HEK293 (cell line): ENCODE data around the gene ODAD3.

Experiments used
- CTCF ChIA-PET: fragments of 350-600 bp; formaldehyde crosslinking; extraction: SDS; loops from one replicate; lab custom pipeline; 2021; ENCODE audit warnings: antibody characterized with exemption; lab: Yijun Ruan, JAX
- POLR2A ChIA-PET: fragments of 300-600 bp; formaldehyde crosslinking; extraction: SDS; loops from one replicate; lab custom pipeline; 2020; ENCODE audit warnings: antibody characterized with exemption, inconsistent platforms; lab: Yijun Ruan, JAX
- H3K27ac ChIP-seq: fragments of 200-500 bp; sonication (Bioruptor generic); 2 replicates; pipeline ENCODE4 v1.5.1; 2014; ENCODE audit warnings: low read depth, low read length, control low read depth, inconsistent platforms; ENCODE audit errors: extremely low read depth
- H3K36me3 ChIP-seq, 2 experiments: fragments of 200-500 bp in 1 of 2; sonication (Bioruptor generic) in 1 of 2; 1 replicate in 1 of 2; 2 replicates in 1 of 2; pipeline ENCODE4 v1.5.1; 2014 to 2017; ENCODE audit warnings: inconsistent platforms in 2 of 2, low read length in 2 of 2; ENCODE audit not compliant: control insufficient read depth in 2 of 2, insufficient read depth in 1 of 2
- H3K4me1 ChIP-seq: fragments of 200-500 bp; sonication (Bioruptor generic); 2 replicates; pipeline ENCODE4 v1.5.1; 2014; ENCODE audit warnings: mild to moderate bottlenecking, low read length, inconsistent platforms; ENCODE audit not compliant: control insufficient read depth, insufficient read depth
- H3K4me3 ChIP-seq: 2 replicates; pipeline ENCODE4 v1.5.1; 2011; ENCODE audit warnings: low read depth, mild to moderate bottlenecking, control low read depth, low read length, moderate library complexity
- H3K9me3 ChIP-seq: fragments of 200-500 bp; sonication (Bioruptor generic); 2 replicates; pipeline ENCODE4 v1.5.1; 2014; ENCODE audit warnings: low read depth, low read length, inconsistent platforms; ENCODE audit not compliant: control insufficient read depth, insufficient read depth
- INSM2 ChIP-seq: fragments of 450-650 bp; formaldehyde crosslinking; IDR thresholded peaks from 2 replicates; pipeline ENCODE4 v1.5.1; 2016; ENCODE audit warnings: missing biosample characterization, missing genetic modification characterization
- PATZ1 ChIP-seq: fragments of 450-650 bp; formaldehyde crosslinking; IDR thresholded peaks from 2 replicates; pipeline ENCODE4 v1.5.1; 2016; ENCODE audit warnings: missing biosample characterization, missing genetic modification characterization
- PRDM1 ChIP-seq: fragments of 450-650 bp; formaldehyde crosslinking; IDR thresholded peaks from 2 replicates; pipeline ENCODE4; 2016; ENCODE audit warnings: missing biosample characterization, missing genetic modification characterization
- ZBTB21 ChIP-seq: fragments of 450-650 bp; formaldehyde crosslinking; IDR thresholded peaks from 2 replicates; pipeline ENCODE4 v1.5.1; 2017; ENCODE audit warnings: missing biosample characterization, missing genetic modification characterization
- ZBTB26 ChIP-seq: fragments of 450-650 bp; formaldehyde crosslinking; optimal IDR thresholded peaks from 2 replicates; pipeline ENCODE3; 2016; ENCODE audit warnings: missing biosample characterization, mild to moderate bottlenecking, missing genetic modification characterization
- ZNF24 ChIP-seq: fragments of 450-650 bp; formaldehyde crosslinking; IDR thresholded peaks from 2 replicates; pipeline ENCODE4 v1.5.1; 2016; ENCODE audit warnings: missing biosample characterization, missing genetic modification characterization
- ZNF280D ChIP-seq: fragments of 450-650 bp; formaldehyde crosslinking; IDR thresholded peaks from 2 replicates; pipeline ENCODE4 v1.5.1; 2016; ENCODE audit warnings: missing biosample characterization, missing genetic modification characterization
- ZNF324 ChIP-seq: fragments of 450-650 bp; formaldehyde crosslinking; IDR thresholded peaks from 2 replicates; pipeline ENCODE4 v1.5.1; 2016; ENCODE audit warnings: missing biosample characterization, missing genetic modification characterization
- ZNF366 ChIP-seq: fragments of 450-650 bp; formaldehyde crosslinking; conservative IDR thresholded peaks from 2 replicates; pipeline ENCODE4 v1.5.1; 2016; ENCODE audit warnings: missing biosample characterization, missing genetic modification characterization
- ZNF433 ChIP-seq: fragments of 450-650 bp; formaldehyde crosslinking; IDR thresholded peaks from 2 replicates; pipeline ENCODE4 v1.5.1; 2016; ENCODE audit warnings: missing biosample characterization, missing genetic modification characterization, low read depth
- ZNF558 ChIP-seq: fragments of 450-650 bp; formaldehyde crosslinking; IDR thresholded peaks from 2 replicates; pipeline ENCODE4 v1.5.1; 2016; ENCODE audit warnings: missing biosample characterization, missing genetic modification characterization
- ZNF561 ChIP-seq: fragments of 450-650 bp; IDR thresholded peaks from 2 replicates; pipeline ENCODE4 v1.5.1; 2018; ENCODE audit warnings: missing biosample characterization, missing genetic modification characterization, borderline replicate concordance
- ZNF621 ChIP-seq: fragments of 450-650 bp; formaldehyde crosslinking; IDR thresholded peaks from 2 replicates; pipeline ENCODE4 v1.5.1; 2017; ENCODE audit warnings: missing biosample characterization, missing genetic modification characterization
- ZNF623 ChIP-seq: fragments of 450-650 bp; formaldehyde crosslinking; IDR thresholded peaks from 2 replicates; pipeline ENCODE4 v1.5.1; 2016; ENCODE audit warnings: missing biosample characterization, missing genetic modification characterization
- ZNF664 ChIP-seq: fragments of 450-650 bp; formaldehyde crosslinking; IDR thresholded peaks from 2 replicates; pipeline ENCODE4 v1.5.1; 2016; ENCODE audit warnings: missing biosample characterization, missing genetic modification characterization
- ZNF785 ChIP-seq: fragments of 450-650 bp; formaldehyde crosslinking; IDR thresholded peaks from 2 replicates; pipeline ENCODE4 v1.5.1; 2016; ENCODE audit warnings: missing biosample characterization, missing genetic modification characterization
- ZSCAN30 ChIP-seq: fragments of 450-650 bp; IDR thresholded peaks from 2 replicates; pipeline ENCODE4 v1.5.1; 2018; ENCODE audit warnings: missing biosample characterization, mild to moderate bottlenecking, missing genetic modification characterization, moderate library complexity
- TF ChIP-seq, protein P1 (sequence below): fragments of 450-650 bp; formaldehyde crosslinking; IDR thresholded peaks from 2 replicates; pipeline ENCODE4 v1.5.1; 2016; ENCODE audit warnings: missing biosample characterization, missing genetic modification characterization
- TF ChIP-seq, protein P2 (sequence below): fragments of 450-650 bp; formaldehyde crosslinking; IDR thresholded peaks from 2 replicates; pipeline ENCODE4 v1.5.1; 2017; ENCODE audit warnings: missing biosample characterization, missing genetic modification characterization
- TF ChIP-seq, protein P3 (sequence below): fragments of 450-650 bp; formaldehyde crosslinking; IDR thresholded peaks from 2 replicates; pipeline ENCODE4 v1.5.1; 2017; ENCODE audit warnings: missing biosample characterization, missing genetic modification characterization

ODAD3 gene

GRCh38 chr19:11374433-11375142 is 60.3 kb downstream of the ODAD3 start, which contains the start of gene SWSAP1 (continued):
- TF ChIP-seq PATZ1 (tag by site-specific recombination), result peak; percentile 66

DNA sequence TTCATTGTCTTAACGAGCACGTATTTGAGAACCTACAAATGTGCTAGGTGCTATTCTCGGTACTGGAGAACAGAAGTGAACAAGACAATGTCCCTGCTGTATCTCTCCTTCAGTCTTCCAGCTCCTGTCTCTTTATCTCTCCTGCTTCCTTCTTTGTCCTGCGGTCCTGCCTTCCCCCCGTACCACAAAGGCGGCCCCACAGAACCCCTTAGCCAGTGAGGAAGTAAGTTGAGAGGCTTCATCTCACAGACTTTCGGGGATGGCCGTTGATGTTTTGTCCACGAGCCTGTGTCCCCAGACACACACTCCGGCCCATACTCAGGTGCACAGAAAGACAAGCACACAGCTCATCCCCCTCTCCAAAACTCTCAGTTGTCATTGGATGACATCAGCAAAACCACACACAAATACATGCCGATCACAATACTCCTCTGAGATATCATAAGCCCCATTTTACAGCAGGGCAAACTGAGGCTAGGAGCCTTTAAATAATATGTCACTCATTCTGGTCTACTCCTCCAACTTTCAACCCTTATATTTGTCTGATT is 61.0 kb downstream of the ODAD3 start:
- H3K4me3 ChIP-seq, result peak overlapping the region; percentile 28
- ChIA-PET POLR2A (interaction anchor here (0.7 to 2.3 kb wide), 19 partner anchors 10 to 284 kb away, joined by 3 to 36 read pairs (median 8); partner anchors contain the start of genes CCDC159, ELOF1, EPOR and ODAD3), CTCF (interaction anchor here (1.1 to 2.0 kb wide), 3 partner anchors 9 to 77 kb away, joined by 3 to 7 read pairs (median 3); no protein-coding TSS in a partner anchor)
- H3K4me1 ChIP-seq, result peaks cover 4% of the 10 kb centered on the region; the same call in 1 of the 2 replicates
- no peak overlapping the region for H3K27ac ChIP-seq
- H3K36me3 ChIP-seq, result peaks cover 0 to 23% of the 10 kb centered on the region in 2 experiments; a peak in 2 of 3 replicates
- H3K9me3 ChIP-seq, result no peaks in the 10 kb centered on the region
- TF ChIP-seq ZNF324 (tag by site-specific recombination) (peak; percentile 64), ZNF280D (tag by site-specific recombination) (peak; percentile 45; the same call in 1 of the 2 replicates), ZNF24 (peak; percentile 68), ZNF664 (tag by site-specific recombination) (peak; percentile 62; the same call in 1 of the 2 replicates), ZBTB26 (peak; percentile 9), ZNF558 (tag by site-specific recombination) (no peak), ZNF785 (tag by site-specific recombination) (no peak), ZSCAN30 (tag by site-specific recombination) (0 out of 2 replicates have a peak, but pooled peaks have one; percentile 47), ZNF561 (no peak), ZNF366 (tag by site-specific recombination) (peak; percentile 75), INSM2 (peak; percentile 62; the same call in 1 of the 2 replicates), ZNF433 (tag by site-specific recombination) (no peak), ZBTB21 (tag by site-specific recombination) (0 out of 2 replicates have a peak, but pooled peaks have one; percentile 26), PRDM1 (tag by site-specific recombination) (no peak), ZNF623 (tag by site-specific recombination) (0 out of 2 replicates have a peak, but pooled peaks have one; percentile 15), ZNF621 (tag by site-specific recombination) (no peak)
- TF ChIP-seq, protein P1, sequence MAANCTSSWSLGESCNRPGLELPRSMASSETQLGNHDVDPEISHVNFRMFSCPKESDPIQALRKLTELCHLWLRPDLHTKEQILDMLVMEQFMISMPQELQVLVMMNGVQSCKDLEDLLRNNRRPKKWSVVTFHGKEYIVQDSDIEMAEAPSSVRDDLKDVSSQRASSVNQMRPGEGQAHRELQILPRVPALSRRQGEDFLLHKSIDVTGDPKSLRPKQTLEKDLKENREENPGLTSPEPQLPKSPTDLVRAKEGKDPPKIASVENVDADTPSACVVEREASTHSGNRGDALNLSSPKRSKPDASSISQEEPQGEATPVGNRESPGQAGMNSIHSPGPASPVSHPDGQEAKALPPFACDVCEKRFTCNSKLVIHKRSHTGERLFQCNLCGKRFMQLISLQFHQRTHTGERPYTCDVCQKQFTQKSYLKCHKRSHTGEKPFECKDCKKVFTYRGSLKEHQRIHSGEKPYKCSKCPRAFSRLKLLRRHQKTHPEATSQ (tag by site-specific recombination), result 0 out of 2 replicates have a peak, but pooled peaks have one; percentile 15
- TF ChIP-seq, protein P2, sequence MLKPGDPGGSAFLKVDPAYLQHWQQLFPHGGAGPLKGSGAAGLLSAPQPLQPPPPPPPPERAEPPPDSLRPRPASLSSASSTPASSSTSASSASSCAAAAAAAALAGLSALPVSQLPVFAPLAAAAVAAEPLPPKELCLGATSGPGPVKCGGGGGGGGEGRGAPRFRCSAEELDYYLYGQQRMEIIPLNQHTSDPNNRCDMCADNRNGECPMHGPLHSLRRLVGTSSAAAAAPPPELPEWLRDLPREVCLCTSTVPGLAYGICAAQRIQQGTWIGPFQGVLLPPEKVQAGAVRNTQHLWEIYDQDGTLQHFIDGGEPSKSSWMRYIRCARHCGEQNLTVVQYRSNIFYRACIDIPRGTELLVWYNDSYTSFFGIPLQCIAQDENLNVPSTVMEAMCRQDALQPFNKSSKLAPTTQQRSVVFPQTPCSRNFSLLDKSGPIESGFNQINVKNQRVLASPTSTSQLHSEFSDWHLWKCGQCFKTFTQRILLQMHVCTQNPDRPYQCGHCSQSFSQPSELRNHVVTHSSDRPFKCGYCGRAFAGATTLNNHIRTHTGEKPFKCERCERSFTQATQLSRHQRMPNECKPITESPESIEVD (tag by site-specific recombination), result no peak
- TF ChIP-seq, protein P3, sequence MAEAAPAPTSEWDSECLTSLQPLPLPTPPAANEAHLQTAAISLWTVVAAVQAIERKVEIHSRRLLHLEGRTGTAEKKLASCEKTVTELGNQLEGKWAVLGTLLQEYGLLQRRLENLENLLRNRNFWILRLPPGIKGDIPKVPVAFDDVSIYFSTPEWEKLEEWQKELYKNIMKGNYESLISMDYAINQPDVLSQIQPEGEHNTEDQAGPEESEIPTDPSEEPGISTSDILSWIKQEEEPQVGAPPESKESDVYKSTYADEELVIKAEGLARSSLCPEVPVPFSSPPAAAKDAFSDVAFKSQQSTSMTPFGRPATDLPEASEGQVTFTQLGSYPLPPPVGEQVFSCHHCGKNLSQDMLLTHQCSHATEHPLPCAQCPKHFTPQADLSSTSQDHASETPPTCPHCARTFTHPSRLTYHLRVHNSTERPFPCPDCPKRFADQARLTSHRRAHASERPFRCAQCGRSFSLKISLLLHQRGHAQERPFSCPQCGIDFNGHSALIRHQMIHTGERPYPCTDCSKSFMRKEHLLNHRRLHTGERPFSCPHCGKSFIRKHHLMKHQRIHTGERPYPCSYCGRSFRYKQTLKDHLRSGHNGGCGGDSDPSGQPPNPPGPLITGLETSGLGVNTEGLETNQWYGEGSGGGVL (tag by site-specific recombination), result no peak
